ENCODE data around the gene LTBP2. TPM values are rescaled to one million over a fixed set of nuclear protein-coding genes. Genes with fewer than 3 reads are reported as not detected.

The LTBP2 gene
- total and polyA plus RNA-seq, 2 experiments from 2014 or later: 73.5 to 456 TPM

DNA sequence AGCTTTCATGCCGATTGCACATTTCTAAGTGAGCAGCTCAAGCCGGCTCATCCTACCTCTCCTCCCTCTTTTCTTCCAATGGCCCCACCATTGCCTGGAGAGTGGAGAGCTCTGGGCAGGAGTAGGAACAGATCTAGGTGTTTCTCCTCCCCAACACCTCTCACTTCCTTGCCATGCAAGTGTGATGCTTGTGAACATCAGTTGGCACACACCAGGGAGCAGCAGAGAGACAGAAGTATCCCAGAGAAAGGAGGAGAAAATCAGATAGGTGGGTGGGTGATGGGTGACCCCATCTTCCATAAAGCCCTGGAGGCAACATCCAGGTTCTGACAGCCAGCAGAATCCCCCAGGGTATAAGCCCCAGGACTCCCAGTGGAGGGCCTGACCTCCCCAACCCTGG lies 146.7 kb downstream of the LTBP2 start:
- Histone ChIP-seq H3K27ac (no peak overlapping the region), H3K9ac (no peak overlapping the region), H3K79me2 (ENCODE audit: insufficient read depth) (no peaks in the 10 kb centered on the region), H3K4me3 (no peak overlapping the region), H3K9me2 (ENCODE audit: insufficient read depth) (no peaks in the 10 kb centered on the region), H3K4me2 (ENCODE audit: unreplicated experiment) (no peak overlapping the region), H3K36me3 (ENCODE audit: low read depth) (no peaks in the 10 kb centered on the region), H3K27me3 (replicated peaks; ENCODE audit: insufficient read depth) (peaks cover 12% of the 10 kb centered on the region; the same call in 1 of the 2 replicates), H3K4me1 (ENCODE audit: insufficient read depth) (no peaks in the 10 kb centered on the region), H3K9me3 (ENCODE audit: low read depth) (no peaks in the 10 kb centered on the region), H4K20me1 (ENCODE audit: insufficient read depth) (no peaks in the 10 kb centered on the region), H3F3A (ENCODE audit: insufficient read depth) (no peaks in the 10 kb centered on the region), H2AFZ (no peak overlapping the region)
- DNase-seq: no peak
- WGBS, 2 experiments (ENCODE audit: low coverage in 1 of 2, low lambda C conversion rate in 2 of 2, missing lambda C conversion rate in 2 of 2): 90% methylated on average over 2 of the region's 2 CpGs
- in situ Hi-C loops (cut with MboI): loop anchor here (25.0 kb wide), 1 partner anchor 353 kb away; no protein-coding TSS in a partner anchor
- TF ChIP-seq EZH2 (IDR thresholded peaks at IDR 0.05; ENCODE audit: insufficient read depth, poor library complexity, severe bottlenecking) (no peak), EZH2phosphoT487 (IDR thresholded peaks at IDR 0.05; ENCODE audit: insufficient read depth, low read depth) (no peak)

DNA sequence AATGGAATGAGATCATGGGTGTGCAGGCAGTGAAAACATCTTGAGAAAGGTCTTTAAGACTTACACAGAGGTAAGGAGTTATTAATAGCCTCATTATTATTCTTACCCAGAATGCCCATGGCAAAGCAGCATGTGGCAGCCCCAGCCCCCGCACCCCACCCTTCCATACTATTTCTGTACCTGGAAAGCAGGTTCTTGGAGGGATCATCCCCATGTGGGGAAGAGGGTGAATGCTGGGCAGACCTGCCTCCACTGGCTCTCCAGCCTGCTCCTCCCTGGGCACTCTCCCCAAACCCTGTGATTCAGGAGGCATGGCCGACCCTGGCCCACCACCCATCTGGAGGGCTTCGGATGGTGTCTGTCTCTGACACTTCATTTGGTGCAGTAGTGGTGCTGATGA lies 147.3 kb downstream of the LTBP2 start:
- in situ Hi-C loops (cut with MboI): loop anchor here (25.0 kb wide), 1 partner anchor 352 kb away; no protein-coding TSS in a partner anchor

DNA sequence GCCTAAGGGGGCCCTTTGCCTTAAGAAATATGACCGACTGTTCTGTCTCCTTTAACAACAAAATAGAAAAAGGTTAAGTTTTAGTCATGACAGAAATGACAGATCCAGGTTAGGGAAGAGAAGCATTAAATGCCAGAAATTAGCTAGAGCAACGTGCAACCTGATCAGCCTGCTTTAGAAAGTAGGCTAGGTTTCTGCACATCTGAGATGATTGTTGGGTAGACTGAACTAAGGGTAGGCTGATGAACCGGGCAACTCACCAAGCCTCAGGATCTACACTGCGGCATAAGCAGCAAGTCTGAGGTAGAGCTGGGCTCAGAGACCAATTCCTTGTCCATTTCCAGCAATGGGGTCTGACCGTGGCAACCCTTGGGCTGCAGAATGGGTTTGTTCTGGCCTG lies 148.3 kb downstream of the LTBP2 start:
- H3K4me1 ChIP-seq (ENCODE audit: insufficient read depth): peaks cover 4% of the 10 kb centered on the region; the same call in 1 of the 2 replicates
- H2AFZ ChIP-seq: no peak overlapping the region
- H3F3A ChIP-seq (ENCODE audit: insufficient read depth): no peaks in the 10 kb centered on the region
- H3K79me2 ChIP-seq (ENCODE audit: insufficient read depth): no peaks in the 10 kb centered on the region
- no peaks in the 10 kb centered on the region for H3K9me2 ChIP-seq (ENCODE audit: insufficient read depth)
- no peak overlapping the region for H3K9ac ChIP-seq
- no peaks in the 10 kb centered on the region for H4K20me1 ChIP-seq (ENCODE audit: insufficient read depth)
- no peak for TF ChIP-seq EZH2phosphoT487 (IDR thresholded peaks at IDR 0.05; ENCODE audit: insufficient read depth, low read depth)
- TF ChIP-seq EZH2 (IDR thresholded peaks at IDR 0.05; ENCODE audit: insufficient read depth, poor library complexity, severe bottlenecking): no peak
- H3K4me3 ChIP-seq: no peak overlapping the region
- peaks cover 12% of the 10 kb centered on the region; the same call in 1 of the 2 replicates for H3K27me3 ChIP-seq (replicated peaks; ENCODE audit: insufficient read depth)
- no peak overlapping the region for H3K27ac ChIP-seq
- no peaks in the 10 kb centered on the region for H3K9me3 ChIP-seq (ENCODE audit: low read depth)
- WGBS, 2 experiments (ENCODE audit: low coverage in 1 of 2, low lambda C conversion rate in 2 of 2, missing lambda C conversion rate in 2 of 2): 59 to 64% methylated on average over 5 of the region's 5 CpGs
- no peaks in the 10 kb centered on the region for H3K36me3 ChIP-seq (ENCODE audit: low read depth)
- DNase-seq: no peak
- in situ Hi-C loops (cut with MboI): loop anchor here (25.0 kb wide), 1 partner anchor 351 kb away; no protein-coding TSS in a partner anchor
- no peak overlapping the region for H3K4me2 ChIP-seq (ENCODE audit: unreplicated experiment)

More for the DNA sequence above, 147.3 kb downstream of the LTBP2 start:
- DNase-seq: no peak
- Histone ChIP-seq H3K9me2 (ENCODE audit: insufficient read depth) (no peaks in the 10 kb centered on the region), H3K9me3 (ENCODE audit: low read depth) (no peaks in the 10 kb centered on the region), H3K27ac (no peak overlapping the region), H2AFZ (no peak overlapping the region), H3K36me3 (ENCODE audit: low read depth) (no peaks in the 10 kb centered on the region), H3K4me1 (ENCODE audit: insufficient read depth) (peaks cover 3% of the 10 kb centered on the region; the same call in 1 of the 2 replicates), H3K4me3 (no peak overlapping the region), H3K4me2 (ENCODE audit: unreplicated experiment) (no peak overlapping the region), H3K27me3 (replicated peaks; ENCODE audit: insufficient read depth) (peaks cover 12% of the 10 kb centered on the region; the same call in 1 of the 2 replicates), H3K9ac (no peak overlapping the region), H4K20me1 (ENCODE audit: insufficient read depth) (no peaks in the 10 kb centered on the region), H3F3A (ENCODE audit: insufficient read depth) (no peaks in the 10 kb centered on the region), H3K79me2 (ENCODE audit: insufficient read depth) (no peaks in the 10 kb centered on the region)
- no peak for TF ChIP-seq EZH2 (IDR thresholded peaks at IDR 0.05; ENCODE audit: insufficient read depth, poor library complexity, severe bottlenecking)
- TF ChIP-seq EZH2phosphoT487 (IDR thresholded peaks at IDR 0.05; ENCODE audit: insufficient read depth, low read depth): no peak
- WGBS, 2 experiments (ENCODE audit: low coverage in 1 of 2, low lambda C conversion rate in 2 of 2, missing lambda C conversion rate in 2 of 2): 73 to 80% methylated on average over 3 of the region's 3 CpGs

DNA sequence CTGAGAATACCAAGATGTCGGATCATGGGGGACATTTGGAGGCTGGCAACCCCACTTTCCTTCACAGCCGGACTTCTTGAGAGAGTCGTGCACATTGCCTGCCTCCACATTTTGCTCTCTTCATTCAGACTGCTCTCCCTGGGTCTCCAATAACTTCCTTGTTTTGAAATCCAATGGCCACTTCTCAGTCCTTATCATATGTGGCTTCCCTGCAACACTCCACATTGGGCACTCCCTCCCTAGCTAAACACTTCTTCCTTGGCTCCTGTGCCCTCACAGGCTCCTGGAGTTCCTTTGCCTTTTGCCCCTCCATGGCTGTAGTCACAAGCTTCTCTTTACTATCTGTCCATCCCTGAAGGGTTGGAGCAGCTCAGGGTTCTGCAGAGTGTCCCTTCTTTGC lies 149.0 kb downstream of the LTBP2 start:
- TF ChIP-seq EZH2phosphoT487 (IDR thresholded peaks at IDR 0.05; ENCODE audit: insufficient read depth, low read depth): no peak
- no peak for TF ChIP-seq EZH2 (IDR thresholded peaks at IDR 0.05; ENCODE audit: insufficient read depth, poor library complexity, severe bottlenecking)
- in situ Hi-C loops (cut with MboI): loop anchor here (25.0 kb wide), 1 partner anchor 351 kb away; no protein-coding TSS in a partner anchor
- Histone ChIP-seq H3K36me3 (ENCODE audit: low read depth) (no peaks in the 10 kb centered on the region), H2AFZ (no peak overlapping the region), H3K27ac (no peak overlapping the region), H3K27me3 (replicated peaks; ENCODE audit: insufficient read depth) (peaks cover 12% of the 10 kb centered on the region; the same call in 1 of the 2 replicates), H3F3A (ENCODE audit: insufficient read depth) (no peaks in the 10 kb centered on the region), H3K4me1 (ENCODE audit: insufficient read depth) (peaks cover 4% of the 10 kb centered on the region; the same call in 1 of the 2 replicates), H3K9me2 (ENCODE audit: insufficient read depth) (no peaks in the 10 kb centered on the region), H3K9me3 (ENCODE audit: low read depth) (no peaks in the 10 kb centered on the region), H3K9ac (no peak overlapping the region), H4K20me1 (ENCODE audit: insufficient read depth) (no peaks in the 10 kb centered on the region), H3K79me2 (ENCODE audit: insufficient read depth) (no peaks in the 10 kb centered on the region), H3K4me3 (no peak overlapping the region), H3K4me2 (ENCODE audit: unreplicated experiment) (no peak overlapping the region)
- WGBS, 2 experiments (ENCODE audit: low coverage in 1 of 2, low lambda C conversion rate in 2 of 2, missing lambda C conversion rate in 2 of 2): 72 to 73% methylated on average over 3 of the region's 3 CpGs
- no peak for DNase-seq
